Measurements from ENCODE around the gene GPC6.

DNA sequence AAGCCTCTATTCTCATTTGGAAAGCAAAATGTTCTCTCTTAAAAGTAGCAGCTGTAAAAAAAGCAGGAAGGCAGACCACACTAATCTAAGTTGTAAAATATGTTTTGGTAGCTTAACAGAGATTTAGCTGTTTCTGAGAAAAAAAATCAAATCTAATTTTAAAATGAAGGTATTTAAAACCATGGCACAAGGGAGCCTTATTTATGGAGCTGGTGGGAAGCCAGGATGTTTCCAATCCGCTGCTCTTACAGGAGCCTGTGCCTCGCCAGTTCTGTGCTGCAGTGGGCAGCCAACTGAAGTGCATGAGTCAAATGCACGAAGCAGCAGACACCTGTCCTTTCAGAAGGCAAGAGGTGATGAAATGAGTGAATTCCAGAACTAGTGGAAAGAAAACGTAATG is 28.2 kb downstream of the GPC6 start:
- TF ChIP-seq, protein P1, sequence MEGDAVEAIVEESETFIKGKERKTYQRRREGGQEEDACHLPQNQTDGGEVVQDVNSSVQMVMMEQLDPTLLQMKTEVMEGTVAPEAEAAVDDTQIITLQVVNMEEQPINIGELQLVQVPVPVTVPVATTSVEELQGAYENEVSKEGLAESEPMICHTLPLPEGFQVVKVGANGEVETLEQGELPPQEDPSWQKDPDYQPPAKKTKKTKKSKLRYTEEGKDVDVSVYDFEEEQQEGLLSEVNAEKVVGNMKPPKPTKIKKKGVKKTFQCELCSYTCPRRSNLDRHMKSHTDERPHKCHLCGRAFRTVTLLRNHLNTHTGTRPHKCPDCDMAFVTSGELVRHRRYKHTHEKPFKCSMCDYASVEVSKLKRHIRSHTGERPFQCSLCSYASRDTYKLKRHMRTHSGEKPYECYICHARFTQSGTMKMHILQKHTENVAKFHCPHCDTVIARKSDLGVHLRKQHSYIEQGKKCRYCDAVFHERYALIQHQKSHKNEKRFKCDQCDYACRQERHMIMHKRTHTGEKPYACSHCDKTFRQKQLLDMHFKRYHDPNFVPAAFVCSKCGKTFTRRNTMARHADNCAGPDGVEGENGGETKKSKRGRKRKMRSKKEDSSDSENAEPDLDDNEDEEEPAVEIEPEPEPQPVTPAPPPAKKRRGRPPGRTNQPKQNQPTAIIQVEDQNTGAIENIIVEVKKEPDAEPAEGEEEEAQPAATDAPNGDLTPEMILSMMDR (conservative IDR thresholded peaks at IDR 0.05; ENCODE audit: low read length) = no peak
- TF ChIP-seq EZH2phosphoT487 (IDR thresholded peaks at IDR 0.05; ENCODE audit: borderline replicate concordance) = no peak
